Spleen (tissue), 11 donors: ENCODE data around the gene TBCD. TPM values are rescaled to one million over a fixed set of nuclear protein-coding genes. Genes with fewer than 3 reads are reported as not detected.

ENCODE experiments used
- DNase-seq: peaks from one replicate; pipeline ENCODE4 v3.0.0-alpha.2; 2020
- H3K27ac ChIP-seq, 8 donors: fragments of 200-600 bp; sonication (generic) in 7 of 8; 1 replicate in 4 of 8; 2 replicates in 4 of 8; pipeline versions ENCODE4 v1.5.0 to v1.8.0; 2016 to 2021; ENCODE audit warnings: inconsistent platforms in 4 of 8, mild to moderate bottlenecking in 4 of 8, moderate library complexity in 1 of 8
- H3K27me3 ChIP-seq, 7 donors: fragments of 200-600 bp; sonication (generic) in 6 of 7; replicated peaks in 1 of 7; 1 replicate in 4 of 7; 2 replicates in 3 of 7; pipeline versions ENCODE4 v1.5.0 to v1.8.0; 2016 to 2021; ENCODE audit warnings: inconsistent platforms in 3 of 7, mild to moderate bottlenecking in 1 of 7
- H3K36me3 ChIP-seq, 6 donors: fragments of 200-600 bp; sonication (generic) in 5 of 6; 1 replicate in 4 of 6; 2 replicates in 2 of 6; pipeline versions ENCODE4 v1.5.0 to v1.8.0; 2016 to 2021; ENCODE audit warnings: inconsistent platforms in 2 of 6
- H3K4me1 ChIP-seq, 6 donors: fragments of 200-600 bp; sonication (generic) in 5 of 6; 1 replicate in 3 of 6; 2 replicates in 3 of 6; pipeline versions ENCODE4 v1.5.0 to v1.8.0; 2016 to 2021; ENCODE audit warnings: inconsistent platforms in 3 of 6
- H3K4me3 ChIP-seq, 8 donors: fragments of 200-600 bp; sonication (generic) in 7 of 8; 1 replicate in 4 of 8; 2 replicates in 4 of 8; pipeline versions ENCODE4 v1.5.0 to v1.8.0; 2016 to 2021; ENCODE audit warnings: inconsistent platforms in 4 of 8, mild to moderate bottlenecking in 4 of 8, moderate library complexity in 2 of 8
- H3K9me3 ChIP-seq, 8 donors: fragments of 200-600 bp; sonication (generic) in 7 of 8; 1 replicate in 4 of 8; 2 replicates in 4 of 8; pipeline versions ENCODE4 v1.5.0 to v1.8.0; 2016 to 2021; ENCODE audit warnings: inconsistent platforms in 4 of 8
- POLR2A ChIP-seq, 3 donors: fragments of 450-650 bp; IDR thresholded peaks; one replicate each; pipeline ENCODE4 v1.5.1; 2017; ENCODE audit warnings: antibody characterized with exemption in 3 of 3, mild to moderate bottlenecking in 1 of 3
- POLR2AphosphoS5 ChIP-seq, 3 donors: sonication (generic); formaldehyde crosslinking; IDR thresholded peaks; one replicate each; pipeline ENCODE4 v1.5.1; 2017; ENCODE audit warnings: antibody characterized with exemption in 3 of 3
- WGBS, 5 donors: extraction: QIAGEN DNeasy Blood & Tissue Kit in 3 of 5; methylation state at CpG; one replicate each; pipeline versions ENCODE4 v1.1.5 to v1.1.7; 2013 to 2018; 5-methylcytosine and 5-hydroxymethylcytosine counted together
- intact Hi-C: fragments of 100-400 bp; cut with DNase I; formaldehyde crosslinking; loops from one replicate; pipeline ENCODE4 v1.15.0; 2023; ENCODE audit warnings: low total_unique reads
- polyA plus RNA-seq, 3 donors: library from polyadenylated mRNA; stranded (reverse); fragments of 200-250 nt; gene quantifications; one replicate each; pipeline ENCODE4 v1.2.1, GENCODE V29; 2013
- total RNA-seq, 7 donors: library from RNA; depleted of rRNA in 3 of 7; stranded (reverse); fragments of >200 nt in 3 of 7; fragmentation: NEBNext Ultra II Directional in 4 of 7; extraction: Animal tissue kit (Norgen Biotek cat#: 25700) in 4 of 7; gene quantifications; one replicate each; pipeline versions ENCODE4 v1.1.0 to v1.2.1, GENCODE V29; 2016 to 2021
- TF ChIP-seq, protein P1 (sequence below), 11 experiments: fragments of 200-600 bp in 7 of 11; fragments of 450-650 bp in 4 of 11; sonication (generic) in 4 of 11; IDR thresholded peaks in 8 of 11; conservative IDR thresholded peaks in 3 of 11; 1 replicate in 7 of 11; 2 replicates in 4 of 11; pipeline versions ENCODE4 v1.4.0 to v1.8.0; 2016 to 2021; ENCODE audit warnings: antibody characterized with exemption in 11 of 11, inconsistent platforms in 4 of 11, mild to moderate bottlenecking in 1 of 11
- donor health status: healthy with polysubstance abuse.
- donor health status: DM: no; HTN: no; CAD: no; lungs with moderate emphysema.
- donor health status: DM: no; HTN: no; CAD: no.
- donor health status: Bipolar disorder and iron deficiency.
- donor health status: healthy.
- donor health status: DM: no; HTN: no; CAD: no.
- donor health status: DM: yes; HTN: yes; CAD: no.

TBCD gene
- total and polyA plus RNA-seq, 10 donors: 55.6 to 207 (median 108) TPM

DNA sequence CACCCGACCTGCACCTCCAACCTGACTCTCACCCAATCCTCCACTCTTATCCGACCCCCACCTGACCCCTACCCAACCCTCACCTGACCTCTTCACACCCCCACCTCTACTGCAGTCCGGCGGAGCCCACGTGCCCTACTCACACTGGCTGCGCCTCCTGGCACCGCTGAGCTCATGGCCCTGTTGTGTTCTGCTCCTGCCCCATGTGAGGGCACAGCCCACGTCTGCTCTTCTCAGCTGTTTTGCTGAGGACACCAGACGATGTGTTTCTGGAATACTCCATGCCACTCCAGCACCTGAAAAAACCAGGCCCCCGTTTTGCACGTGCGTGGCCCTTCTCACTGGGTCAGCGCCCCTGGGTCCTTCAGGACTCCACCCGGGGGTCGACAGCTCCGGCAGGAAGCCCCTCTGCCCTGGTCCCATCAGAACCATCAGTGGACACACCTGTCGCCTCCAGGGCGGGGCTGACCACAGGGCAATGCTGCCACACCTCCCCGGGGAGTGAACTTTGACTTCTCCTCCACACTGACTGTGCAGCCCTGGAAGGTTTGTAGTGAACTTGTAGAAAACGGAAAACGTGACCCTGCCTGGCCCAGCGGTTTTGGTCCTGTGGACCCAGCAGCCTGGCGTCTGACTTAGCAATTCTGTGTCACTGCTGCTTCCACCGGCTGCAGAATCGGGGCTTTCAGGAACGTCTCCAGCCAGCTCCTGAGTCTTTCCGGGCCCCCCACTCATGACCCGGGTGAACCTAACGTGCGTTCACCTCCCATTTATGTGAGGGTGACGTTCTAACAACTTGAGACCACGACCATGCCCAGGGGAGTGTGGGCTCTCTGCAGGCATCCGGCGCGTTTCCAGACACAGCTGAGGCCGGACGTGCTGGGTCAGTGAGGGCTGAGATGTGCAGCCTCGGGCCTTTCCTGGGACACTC lies 47.7 kb upstream of the TBCD start:
- TF ChIP-seq, protein P1, sequence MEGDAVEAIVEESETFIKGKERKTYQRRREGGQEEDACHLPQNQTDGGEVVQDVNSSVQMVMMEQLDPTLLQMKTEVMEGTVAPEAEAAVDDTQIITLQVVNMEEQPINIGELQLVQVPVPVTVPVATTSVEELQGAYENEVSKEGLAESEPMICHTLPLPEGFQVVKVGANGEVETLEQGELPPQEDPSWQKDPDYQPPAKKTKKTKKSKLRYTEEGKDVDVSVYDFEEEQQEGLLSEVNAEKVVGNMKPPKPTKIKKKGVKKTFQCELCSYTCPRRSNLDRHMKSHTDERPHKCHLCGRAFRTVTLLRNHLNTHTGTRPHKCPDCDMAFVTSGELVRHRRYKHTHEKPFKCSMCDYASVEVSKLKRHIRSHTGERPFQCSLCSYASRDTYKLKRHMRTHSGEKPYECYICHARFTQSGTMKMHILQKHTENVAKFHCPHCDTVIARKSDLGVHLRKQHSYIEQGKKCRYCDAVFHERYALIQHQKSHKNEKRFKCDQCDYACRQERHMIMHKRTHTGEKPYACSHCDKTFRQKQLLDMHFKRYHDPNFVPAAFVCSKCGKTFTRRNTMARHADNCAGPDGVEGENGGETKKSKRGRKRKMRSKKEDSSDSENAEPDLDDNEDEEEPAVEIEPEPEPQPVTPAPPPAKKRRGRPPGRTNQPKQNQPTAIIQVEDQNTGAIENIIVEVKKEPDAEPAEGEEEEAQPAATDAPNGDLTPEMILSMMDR (IDR thresholded peaks at IDR 0.05 in 8 of 11, conservative IDR thresholded peaks at IDR 0.05 in 3 of 11): no peak
- no peak for TF ChIP-seq POLR2AphosphoS5 (IDR thresholded peaks at IDR 0.05)
- no peak for TF ChIP-seq POLR2A (IDR thresholded peaks at IDR 0.05)
- intact Hi-C loops: no loop called here
- WGBS, 5 donors: 75 to 86% (median 81%) methylated on average over 35 to 38 of the region's 38 CpGs
- Histone ChIP-seq H3K4me3 (no peak overlapping the region), H3K9me3 (no peaks in the 10 kb centered on the region), H3K27me3 (no peaks in the 10 kb centered on the region), H3K4me1 (peaks cover 0 to 13% (median 8%) of the 10 kb centered on the region in 6 donors), H3K36me3 (no peaks in the 10 kb centered on the region), H3K27ac (no peak overlapping the region)
- DNase-seq: no peak

DNA sequence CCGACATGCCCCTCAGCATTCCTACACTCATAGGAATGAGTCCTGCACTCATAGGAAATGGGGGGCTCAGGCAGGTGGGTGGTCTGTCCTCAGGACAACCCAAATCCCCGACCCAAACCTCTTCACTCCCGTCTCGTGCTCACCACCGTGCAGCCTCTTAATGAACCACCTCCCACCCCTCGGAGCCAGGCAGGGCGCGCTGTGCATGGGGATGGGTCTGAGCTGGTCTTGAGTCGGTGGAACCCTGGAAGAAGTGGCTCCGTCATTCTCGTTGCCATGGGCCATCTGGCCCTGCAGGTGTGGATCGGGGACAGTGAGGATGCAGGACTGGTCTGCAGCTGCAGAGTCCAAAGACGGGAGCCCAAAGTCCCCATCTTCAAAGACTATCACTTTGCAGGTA lies 47.0 kb upstream of the TBCD start:
- Histone ChIP-seq H3K4me3 (no peak overlapping the region), H3K36me3 (no peaks in the 10 kb centered on the region), H3K27me3 (peaks cover 0 to 5% (median 0%) of the 10 kb centered on the region in 7 donors), H3K4me1 (peaks cover 0 to 6% (median 2%) of the 10 kb centered on the region in 6 donors), H3K27ac (no peak overlapping the region), H3K9me3 (no peaks in the 10 kb centered on the region)
- 78 to 86% (median 84%) methylated on average over 13 of the region's 13 CpGs for WGBS, 5 donors
- TF ChIP-seq POLR2A (IDR thresholded peaks at IDR 0.05) (no peak), POLR2AphosphoS5 (IDR thresholded peaks at IDR 0.05) (no peak)
- TF ChIP-seq, protein P1 (IDR thresholded peaks at IDR 0.05 in 8 of 11, conservative IDR thresholded peaks at IDR 0.05 in 3 of 11): no peak
- intact Hi-C loops: no loop called here
- DNase-seq: no peak

DNA sequence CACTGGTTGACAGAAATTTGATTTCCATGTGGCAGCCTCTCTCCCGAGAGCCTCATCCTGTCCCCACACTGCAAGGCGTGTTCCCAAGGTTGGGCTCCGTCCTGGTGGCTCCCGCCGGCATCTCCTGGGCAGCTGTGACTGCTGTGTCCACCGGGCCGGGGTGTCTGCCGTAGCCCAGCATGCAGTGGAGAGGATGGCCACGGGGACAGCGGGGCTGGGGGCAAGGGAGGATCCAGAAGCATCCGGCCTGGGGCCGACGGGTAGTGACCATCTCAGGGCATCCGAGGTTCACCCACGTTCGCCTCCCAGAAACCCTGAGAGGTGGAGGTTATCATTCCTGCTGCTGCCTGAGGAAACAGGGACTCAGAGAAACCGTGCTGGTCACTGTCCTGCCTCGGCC lies 46.1 kb upstream of the TBCD start:
- Histone ChIP-seq H3K4me1 (peaks cover 0 to 6% (median 2%) of the 10 kb centered on the region in 6 donors), H3K4me3 (no peak overlapping the region), H3K36me3 (no peaks in the 10 kb centered on the region), H3K9me3 (no peaks in the 10 kb centered on the region), H3K27ac (no peak overlapping the region), H3K27me3 (peaks cover 0 to 13% (median 0%) of the 10 kb centered on the region in 7 donors)
- TF ChIP-seq POLR2AphosphoS5 (IDR thresholded peaks at IDR 0.05) (no peak), POLR2A (IDR thresholded peaks at IDR 0.05) (no peak)
- TF ChIP-seq, protein P1 (IDR thresholded peaks at IDR 0.05 in 8 of 11, conservative IDR thresholded peaks at IDR 0.05 in 3 of 11): no peak
- no peak for DNase-seq
- 80 to 96% (median 91%) methylated on average over 2 to 18 of the region's 18 CpGs for WGBS, 5 donors
- intact Hi-C loops: no loop called here

DNA sequence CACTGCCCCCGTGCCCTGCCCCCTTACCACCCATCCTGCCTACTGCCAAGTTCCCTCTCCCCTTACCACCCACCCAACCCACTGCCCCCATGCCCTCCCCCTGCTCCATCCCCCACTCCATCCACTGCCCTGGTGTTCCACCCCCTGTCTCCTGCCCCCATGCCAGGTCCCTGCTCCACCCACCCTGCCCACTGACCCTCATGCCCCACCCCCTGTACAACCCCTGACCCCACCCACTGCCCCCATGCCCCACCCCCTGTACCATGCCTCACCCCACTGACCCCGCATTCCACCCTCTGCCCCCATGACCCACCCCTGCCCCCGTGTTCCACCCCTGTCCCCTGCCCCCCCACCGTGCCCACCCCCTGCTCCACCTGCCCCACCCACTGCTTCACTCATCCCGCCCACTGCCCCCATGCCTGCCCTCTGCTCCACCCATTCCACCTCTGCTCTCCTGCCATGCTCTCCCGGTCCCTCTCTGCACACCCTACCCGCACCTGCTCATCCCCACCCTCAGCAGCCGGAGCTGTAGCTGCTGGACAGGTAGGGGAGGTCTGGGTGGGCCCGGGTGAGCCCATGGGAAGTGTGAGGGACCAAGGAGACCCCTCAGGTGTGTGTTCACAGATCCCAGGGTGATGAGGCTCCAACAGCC lies 42.7 kb upstream of the TBCD start:
- Histone ChIP-seq H3K27ac (no peak overlapping the region), H3K36me3 (no peaks in the 10 kb centered on the region), H3K27me3 (peaks cover 0 to 15% (median 0%) of the 10 kb centered on the region in 7 donors), H3K4me1 (peaks cover 0 to 11% (median 3%) of the 10 kb centered on the region in 6 donors), H3K4me3 (no peak overlapping the region), H3K9me3 (no peaks in the 10 kb centered on the region)
- 64 to 75% (median 71%) methylated on average over 4 to 9 of the region's 9 CpGs for WGBS, 5 donors
- DNase-seq: no peak
- intact Hi-C loops: no loop called here
- TF ChIP-seq POLR2A (IDR thresholded peaks at IDR 0.05): no peak
- TF ChIP-seq, protein P1 (IDR thresholded peaks at IDR 0.05 in 8 of 11, conservative IDR thresholded peaks at IDR 0.05 in 3 of 11): no peak
- TF ChIP-seq POLR2AphosphoS5 (IDR thresholded peaks at IDR 0.05): no peak
